MG63 (cell line): ENCODE measurements around the gene NTM. TPM values are rescaled to one million over a fixed set of nuclear protein-coding genes. Genes with fewer than 3 reads are reported as not detected.

Source experiments
- DNase-seq: peaks from one replicate; pipeline ENCODE4 v3.0.0-alpha.2; 2020
- H3K27me3 ChIP-seq: fragments of 250-450 bp; sonication (Bioruptor Pico); 2 replicates; pipeline ENCODE4 v1.5.1; 2020; ENCODE audit warnings: mild to moderate bottlenecking, moderate library complexity
- H3K36me3 ChIP-seq: fragments of 250-450 bp; sonication (Bioruptor Pico); 2 replicates; pipeline ENCODE4 v1.5.1; 2020; ENCODE audit warnings: mild to moderate bottlenecking, moderate library complexity
- H3K4me3 ChIP-seq: fragments of 250-450 bp; sonication (Bioruptor Pico); 2 replicates; pipeline ENCODE4 v1.5.1; 2020; ENCODE audit warnings: mild to moderate bottlenecking, moderate library complexity
- H3K9me3 ChIP-seq: fragments of 250-450 bp; sonication (Bioruptor Pico); 2 replicates; pipeline ENCODE4 v1.5.1; 2020; ENCODE audit warnings: mild to moderate bottlenecking, moderate library complexity
- total RNA-seq: library from RNA; depleted of rRNA; stranded (reverse); fragments of >200 nt; shearing (Covaris generic); gene quantifications from 2 replicates; pipeline ENCODE4 v1.2.3, GENCODE V29; 2014; ENCODE audit warnings: low replicate concordance

The NTM gene
- total RNA-seq, 1 experiment from 2014 or later, result 4.0 TPM

GRCh38 chr11:131691181-131692041 lies 321.0 kb downstream of the NTM start:
- DNase-seq, result peak; percentile 72

GRCh38 chr11:131692151-131692550 lies 321.7 kb downstream of the NTM start:
- Histone ChIP-seq H3K27me3 (peaks cover 4% of the 10 kb centered on the region; the same call in 1 of the 2 replicates), H3K4me3 (no peak overlapping the region), H3K36me3 (no peaks in the 10 kb centered on the region), H3K9me3 (no peaks in the 10 kb centered on the region)
- no peak for DNase-seq

More at GRCh38 chr11:131691181-131692041, 321.0 kb downstream of the NTM start:
- H3K4me3 ChIP-seq, result no peak overlapping the region
- no peaks in the 10 kb centered on the region for H3K36me3 ChIP-seq
- H3K9me3 ChIP-seq, result no peaks in the 10 kb centered on the region
- peaks cover 4% of the 10 kb centered on the region; the same call in 1 of the 2 replicates for H3K27me3 ChIP-seq

- DNase-seq, result no peak
- Histone ChIP-seq H3K36me3 (no peaks in the 10 kb centered on the region), H3K27me3 (peaks cover 4% of the 10 kb centered on the region; the same call in 1 of the 2 replicates), H3K9me3 (no peaks in the 10 kb centered on the region), H3K4me3 (no peak overlapping the region)
Measured at GRCh38 chr11:131692961-131693360, 322.5 kb downstream of the NTM start.

DNA sequence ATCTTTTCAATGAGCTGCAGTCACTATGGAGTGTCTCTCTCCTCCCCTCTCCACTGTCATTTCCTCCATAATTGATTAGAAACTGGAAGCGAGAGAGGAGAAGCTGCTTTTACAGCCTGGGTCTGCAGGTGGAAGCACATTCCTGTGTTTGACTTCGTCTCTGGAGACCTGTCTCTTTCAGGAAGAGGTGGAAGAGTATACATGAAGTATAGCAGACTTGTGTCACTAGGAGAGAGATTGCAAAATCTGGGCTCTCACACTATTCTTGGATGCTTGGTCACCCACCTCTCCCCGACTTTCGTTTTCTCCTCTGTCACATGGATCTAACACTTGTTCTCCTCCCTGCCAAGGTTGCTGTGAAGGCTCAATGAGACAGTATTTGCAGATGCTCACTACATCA lies 323.3 kb downstream of the NTM start:
- Histone ChIP-seq H3K9me3 (no peaks in the 10 kb centered on the region), H3K27me3 (peaks cover 4% of the 10 kb centered on the region; the same call in 1 of the 2 replicates), H3K4me3 (no peak overlapping the region), H3K36me3 (no peaks in the 10 kb centered on the region)
- DNase-seq, result no peak

- Histone ChIP-seq H3K9me3 (no peaks in the 10 kb centered on the region), H3K27me3 (peaks cover 4% of the 10 kb centered on the region; the same call in 1 of the 2 replicates), H3K36me3 (no peaks in the 10 kb centered on the region), H3K4me3 (no peak overlapping the region)
- DNase-seq, result peak; percentile 78
Measured at GRCh38 chr11:131694526-131695424, 324.4 kb downstream of the NTM start.

DNA sequence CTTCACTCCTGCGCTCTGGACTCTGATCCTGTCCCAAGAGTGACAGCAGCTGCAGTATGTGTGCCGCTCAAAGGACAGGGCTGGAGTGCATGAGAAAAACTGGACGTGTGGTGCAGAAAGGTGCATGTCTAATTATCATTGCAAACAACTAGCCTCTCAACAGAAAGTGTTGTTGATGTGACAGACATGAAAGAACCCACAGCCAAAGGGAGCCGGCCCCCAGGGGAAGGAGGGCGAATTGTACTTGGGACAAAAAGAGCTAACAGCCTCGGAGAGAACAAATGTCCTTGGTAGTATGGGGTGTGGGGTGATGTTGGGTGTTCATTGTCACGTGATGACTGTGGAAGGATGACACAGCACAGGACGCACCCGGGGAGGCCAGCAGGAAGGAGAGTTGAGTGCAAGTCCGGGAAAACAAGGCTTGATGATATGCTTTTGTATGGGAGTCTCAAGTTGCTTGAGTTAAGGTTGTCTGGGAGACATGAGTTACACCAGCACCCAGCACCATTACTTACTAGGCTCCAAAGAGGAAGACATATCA lies 325.5 kb downstream of the NTM start:
- no peak for DNase-seq
- H3K27me3 ChIP-seq, result peaks cover 4% of the 10 kb centered on the region; the same call in 1 of the 2 replicates
- H3K4me3 ChIP-seq, result no peak overlapping the region
- no peaks in the 10 kb centered on the region for H3K36me3 ChIP-seq
- H3K9me3 ChIP-seq, result no peaks in the 10 kb centered on the region

DNA sequence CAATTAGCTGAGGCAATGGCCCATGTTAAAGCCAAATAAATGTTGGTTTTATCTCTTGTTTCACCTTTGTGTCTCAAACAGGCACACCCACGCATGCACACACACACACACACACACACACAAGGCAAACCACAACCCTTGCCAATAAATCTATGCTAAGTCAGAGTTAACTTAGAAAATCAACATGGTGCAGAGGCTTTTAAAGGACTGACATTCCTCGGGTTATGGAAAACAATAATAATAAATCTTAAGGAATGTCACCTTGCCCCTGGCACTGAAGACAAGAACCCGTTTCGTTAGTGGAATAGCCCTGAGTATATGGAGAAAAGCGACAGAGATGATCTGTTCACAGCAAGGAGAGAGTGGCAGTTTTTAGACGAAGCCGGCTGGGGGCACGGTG lies 326.3 kb downstream of the NTM start:
- no peaks in the 10 kb centered on the region for H3K36me3 ChIP-seq
- no peaks in the 10 kb centered on the region for H3K9me3 ChIP-seq
- H3K27me3 ChIP-seq, result peaks cover 3% of the 10 kb centered on the region; the same call in 1 of the 2 replicates
- DNase-seq, result no peak
- no peak overlapping the region for H3K4me3 ChIP-seq

- no peak for DNase-seq
- Histone ChIP-seq H3K9me3 (peaks cover 11% of the 10 kb centered on the region), H3K36me3 (no peaks in the 10 kb centered on the region), H3K4me3 (no peak overlapping the region), H3K27me3 (peaks cover 2% of the 10 kb centered on the region; the same call in 1 of the 2 replicates)
Measured at GRCh38 chr11:131703311-131703710, 332.9 kb downstream of the NTM start.

GRCh38 chr11:131704682-131705081 lies 334.3 kb downstream of the NTM start:
- Histone ChIP-seq H3K36me3 (no peaks in the 10 kb centered on the region), H3K4me3 (no peak overlapping the region), H3K27me3 (peaks cover 2% of the 10 kb centered on the region; the same call in 1 of the 2 replicates), H3K9me3 (peaks cover 11% of the 10 kb centered on the region)
- DNase-seq, result no peak

DNA sequence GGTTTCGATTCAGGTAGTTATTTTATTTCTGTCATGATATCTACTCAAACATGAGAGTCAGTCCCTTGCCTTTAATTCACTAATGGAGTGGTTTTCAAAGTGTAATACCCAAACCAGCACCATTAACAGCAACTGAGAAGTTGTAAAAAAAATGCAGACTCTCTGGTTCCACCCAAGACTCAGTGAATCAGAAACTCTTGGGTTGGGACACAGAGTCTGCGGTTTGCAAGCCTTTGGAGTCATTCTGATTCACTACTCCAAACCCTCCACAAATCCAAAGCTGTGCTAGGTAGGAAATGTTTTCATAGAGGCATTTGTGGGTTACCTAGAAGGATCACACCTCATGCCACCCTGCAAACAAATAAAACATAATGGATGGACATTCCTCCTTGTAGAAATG lies 340.1 kb downstream of the NTM start:
- Histone ChIP-seq H3K27me3 (peaks cover 2% of the 10 kb centered on the region; the same call in 1 of the 2 replicates), H3K4me3 (no peak overlapping the region), H3K36me3 (no peaks in the 10 kb centered on the region), H3K9me3 (0 out of 2 replicates have a peak, but pooled peaks cover 5% of the 10 kb centered on the region)
- DNase-seq, result no peak

GRCh38 chr11:131712897-131713296 lies 342.5 kb downstream of the NTM start:
- no peak overlapping the region for H3K4me3 ChIP-seq
- H3K36me3 ChIP-seq, result no peaks in the 10 kb centered on the region
- H3K9me3 ChIP-seq, result no peaks in the 10 kb centered on the region
- peak; percentile 23 for DNase-seq
- H3K27me3 ChIP-seq, result no peaks in the 10 kb centered on the region

DNA sequence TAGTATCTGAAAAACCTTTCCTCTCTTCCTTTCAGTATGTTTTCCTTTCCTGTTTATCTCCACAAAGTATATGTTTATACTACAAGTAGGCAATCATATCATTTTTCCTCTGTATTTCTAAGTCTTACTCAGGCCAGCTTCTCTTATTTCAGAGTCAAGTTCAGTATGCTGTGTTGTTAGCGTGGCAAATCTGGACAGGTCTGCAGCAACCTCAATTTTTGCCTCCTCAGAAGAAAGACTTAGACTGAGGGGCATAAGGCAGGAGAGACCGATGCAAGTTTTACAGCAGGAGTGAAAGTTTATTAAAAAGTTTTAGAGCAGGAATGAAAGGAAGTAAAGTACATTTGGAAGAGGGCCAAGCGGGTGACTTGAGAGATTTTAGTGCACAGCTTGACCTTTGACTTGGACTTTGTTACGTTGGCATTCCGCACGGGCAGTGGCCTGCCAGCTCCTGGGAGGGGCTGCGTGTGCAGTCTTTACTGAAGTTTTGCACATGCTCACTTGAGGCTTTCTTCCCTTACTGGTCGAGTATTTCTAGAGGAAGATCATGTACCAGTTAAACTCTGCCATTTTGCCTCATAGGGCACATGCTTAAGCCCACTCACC lies 343.2 kb downstream of the NTM start:
- Histone ChIP-seq H3K4me3 (no peak overlapping the region), H3K9me3 (no peaks in the 10 kb centered on the region), H3K36me3 (no peaks in the 10 kb centered on the region), H3K27me3 (no peaks in the 10 kb centered on the region)
- DNase-seq, result no peak

- H3K4me3 ChIP-seq, result no peak overlapping the region
- no peaks in the 10 kb centered on the region for H3K36me3 ChIP-seq
- DNase-seq, result no peak
- no peaks in the 10 kb centered on the region for H3K9me3 ChIP-seq
- no peaks in the 10 kb centered on the region for H3K27me3 ChIP-seq
Measured at GRCh38 chr11:131717616-131718015, 347.2 kb downstream of the NTM start.

- Histone ChIP-seq H3K9me3 (no peaks in the 10 kb centered on the region), H3K36me3 (no peaks in the 10 kb centered on the region), H3K4me3 (no peak overlapping the region), H3K27me3 (no peaks in the 10 kb centered on the region)
- DNase-seq, result no peak
Measured at GRCh38 chr11:131723088-131723487, 352.7 kb downstream of the NTM start.

DNA sequence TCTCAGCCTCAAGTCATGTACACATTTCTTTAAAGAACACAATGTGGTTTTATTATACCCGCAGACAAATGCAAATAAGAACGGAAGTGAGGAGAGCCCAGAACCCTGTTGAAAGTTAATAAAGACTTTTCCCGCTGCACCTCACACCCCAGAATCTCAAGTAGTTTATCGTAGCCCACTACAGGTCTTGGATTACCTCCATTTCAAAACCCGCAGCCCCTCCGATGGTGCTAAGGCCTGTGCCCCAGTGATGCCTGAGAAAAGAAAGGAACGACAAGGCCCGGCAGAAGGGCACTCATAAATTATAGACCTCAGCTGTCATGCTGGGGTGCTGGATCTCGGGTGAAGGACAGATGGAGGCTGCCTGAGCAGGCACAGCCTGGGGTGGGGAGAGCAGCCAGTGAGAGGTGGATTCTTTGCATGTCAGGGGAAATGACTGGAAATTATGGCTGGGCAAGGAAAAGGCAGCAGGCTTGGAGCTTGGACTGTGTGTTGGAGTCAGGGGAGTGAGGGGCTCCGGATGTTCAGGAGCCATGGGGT lies 354.1 kb downstream of the NTM start:
- Histone ChIP-seq H3K4me3 (no peak overlapping the region), H3K36me3 (no peaks in the 10 kb centered on the region), H3K9me3 (no peaks in the 10 kb centered on the region), H3K27me3 (no peaks in the 10 kb centered on the region)
- DNase-seq, result no peak

- no peak overlapping the region for H3K4me3 ChIP-seq
- no peaks in the 10 kb centered on the region for H3K36me3 ChIP-seq
- H3K27me3 ChIP-seq, result no peaks in the 10 kb centered on the region
- no peaks in the 10 kb centered on the region for H3K9me3 ChIP-seq
- DNase-seq, result no peak
Measured at GRCh38 chr11:131734871-131735270, 364.5 kb downstream of the NTM start.
